Amniotic epithelial cell (primary cell): Measurements from ENCODE around the gene CDIPT.
"Not testable (repeated sequence)": the region's sequence is repeated elsewhere in the genome, so short reads cannot be mapped to it uniquely, and the experiment has no call there.

Experiments used
- DNase-seq: peaks from one replicate; pipeline ENCODE4 v3.0.0-alpha.2; 2010; ENCODE audit warnings: low read depth

Gene CDIPT

DNA sequence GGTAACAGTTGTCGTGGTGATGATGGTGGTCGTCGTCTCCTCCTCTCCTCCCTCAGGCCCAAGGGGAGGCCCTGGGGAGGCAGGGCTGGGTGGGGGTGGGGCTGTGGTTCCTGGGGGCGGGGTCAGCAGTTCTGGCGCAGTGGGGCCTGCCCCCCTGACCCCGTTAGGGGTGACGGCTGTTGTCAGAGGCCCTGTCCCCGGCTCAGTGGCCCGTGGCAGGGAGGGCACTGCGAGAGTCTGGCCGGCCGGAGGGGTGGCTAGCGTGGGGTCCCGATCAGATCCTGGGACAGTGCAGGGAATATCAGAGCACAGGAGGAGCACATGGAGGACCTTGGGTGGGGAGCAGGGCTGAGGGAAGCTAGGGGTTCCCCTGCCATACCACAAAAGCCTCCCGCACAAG, 33.8 kb upstream of the CDIPT start:
- DNase-seq = no peak

DNA sequence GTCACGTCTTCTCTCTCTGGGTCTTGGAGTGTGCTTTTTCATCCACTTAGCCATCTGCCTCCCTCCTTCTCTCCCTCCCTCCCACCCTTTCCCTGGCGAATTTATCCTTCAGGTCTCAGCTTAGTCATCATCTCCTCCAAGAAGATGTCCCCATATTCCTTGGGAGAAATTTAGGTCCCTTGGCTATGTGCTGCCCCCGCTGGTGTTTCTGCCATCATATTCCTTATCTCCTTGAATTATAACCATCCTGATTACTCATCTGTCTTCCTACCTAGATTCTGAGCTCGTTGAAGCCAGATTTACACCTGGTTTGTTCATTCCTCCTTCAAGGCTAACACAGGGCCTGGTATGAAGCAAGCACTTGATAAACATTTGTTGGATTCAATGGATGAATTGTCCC, 31.3 kb upstream of the CDIPT start:
- DNase-seq = no peak

DNA sequence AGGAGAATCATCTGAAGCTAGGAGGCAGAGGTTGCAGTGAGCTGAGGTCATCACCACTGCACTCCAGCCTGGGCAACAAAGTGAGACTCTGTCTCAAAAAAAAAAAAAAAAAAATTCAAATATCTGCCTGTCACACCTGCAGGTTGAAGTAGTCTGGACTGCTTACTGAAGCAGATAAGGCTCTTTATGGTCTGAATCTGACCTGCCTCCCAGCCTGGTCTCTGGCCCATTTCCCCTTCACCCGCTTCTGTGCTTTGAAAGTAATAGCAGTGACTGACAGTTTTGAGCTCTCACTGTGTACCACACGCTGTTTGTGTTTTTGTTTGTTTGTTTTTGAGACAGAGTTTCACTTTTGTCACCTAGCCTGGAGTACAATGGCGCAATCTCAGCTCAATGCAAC, 30.5 kb upstream of the CDIPT start:
- no peak for DNase-seq

DNA sequence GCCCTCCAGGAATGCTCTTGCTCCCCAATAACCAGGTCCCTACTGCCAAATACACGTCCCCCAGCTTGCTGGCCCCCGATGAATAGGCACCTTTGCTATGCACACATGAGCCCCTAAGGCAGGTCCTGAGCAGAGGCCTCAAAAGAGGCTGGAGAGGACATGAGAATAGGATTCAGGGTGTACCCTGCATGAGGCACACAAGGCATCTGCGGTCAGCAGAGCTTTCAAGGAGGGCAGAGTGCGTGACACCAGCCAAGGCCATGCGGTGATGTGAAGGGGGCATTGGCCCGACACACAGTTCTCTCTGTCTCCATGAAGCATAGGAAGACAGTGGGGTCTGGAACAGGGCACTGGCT, 29.4 kb upstream of the CDIPT start:
- no peak for DNase-seq

DNA sequence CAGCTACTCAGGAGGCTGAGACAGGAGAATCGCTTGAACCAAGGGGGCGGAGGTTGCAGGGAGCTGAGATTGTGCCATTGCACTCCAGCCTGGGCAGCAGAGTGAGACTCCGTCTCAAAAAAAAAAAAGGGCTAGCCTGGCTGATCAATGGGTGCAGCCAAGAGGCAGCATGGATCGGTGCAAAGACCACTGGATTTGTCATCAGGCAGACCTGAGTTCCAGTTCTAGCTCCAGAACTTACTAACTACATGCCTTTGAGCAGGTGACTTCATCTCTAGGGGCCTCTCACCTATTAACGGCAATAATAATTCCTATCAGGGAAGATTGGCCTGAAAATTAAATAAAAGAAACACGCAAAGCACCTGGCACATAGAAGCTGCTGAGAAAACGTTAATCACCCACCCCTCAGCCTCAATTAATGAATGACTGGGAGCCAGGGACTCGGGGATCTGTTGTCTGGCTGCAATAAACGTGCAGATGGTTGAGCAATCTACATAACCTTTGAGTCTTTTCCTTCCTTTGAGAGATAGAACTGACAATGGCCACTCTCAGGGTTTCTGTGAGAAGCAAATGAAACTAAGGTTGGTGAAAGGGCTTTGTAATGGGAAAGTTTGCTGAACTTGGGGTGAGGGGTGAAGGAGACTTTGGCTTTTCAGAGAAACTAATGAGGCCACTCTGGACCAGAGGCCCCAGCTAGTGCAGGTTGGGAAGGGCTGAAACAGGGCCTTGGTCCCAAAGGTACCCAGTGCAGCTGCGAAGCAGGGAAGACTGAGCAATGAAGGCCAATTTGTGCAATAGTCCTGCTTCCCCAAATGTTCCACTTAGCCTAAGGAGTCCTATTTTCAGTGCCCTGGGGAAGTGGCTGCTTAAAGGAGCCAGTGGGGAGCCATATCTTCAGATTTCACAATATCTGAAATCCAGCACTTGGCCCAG, 28.8 kb upstream of the CDIPT start:
- DNase-seq = no peak

DNA sequence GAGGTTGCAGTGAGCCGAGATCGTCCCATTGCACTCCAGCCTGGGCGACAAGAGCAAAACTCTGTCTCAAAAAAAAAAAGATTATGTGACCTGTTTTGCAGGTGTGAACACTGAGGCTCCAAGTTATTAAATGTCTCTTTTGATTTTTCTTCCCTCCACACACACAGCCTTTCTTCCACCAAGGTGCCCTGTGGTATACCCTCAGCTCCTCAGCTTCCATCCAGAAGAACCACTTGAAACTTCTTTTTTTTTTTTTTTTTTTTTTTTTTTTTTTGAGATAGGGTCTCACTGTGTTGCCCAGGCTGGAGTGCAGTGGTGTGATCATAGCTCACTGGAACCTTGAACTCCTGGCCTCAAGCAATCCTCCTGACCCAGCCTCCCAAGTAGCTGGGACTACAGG, 26.3 kb upstream of the CDIPT start:
- DNase-seq = not testable (repeated sequence)

DNA sequence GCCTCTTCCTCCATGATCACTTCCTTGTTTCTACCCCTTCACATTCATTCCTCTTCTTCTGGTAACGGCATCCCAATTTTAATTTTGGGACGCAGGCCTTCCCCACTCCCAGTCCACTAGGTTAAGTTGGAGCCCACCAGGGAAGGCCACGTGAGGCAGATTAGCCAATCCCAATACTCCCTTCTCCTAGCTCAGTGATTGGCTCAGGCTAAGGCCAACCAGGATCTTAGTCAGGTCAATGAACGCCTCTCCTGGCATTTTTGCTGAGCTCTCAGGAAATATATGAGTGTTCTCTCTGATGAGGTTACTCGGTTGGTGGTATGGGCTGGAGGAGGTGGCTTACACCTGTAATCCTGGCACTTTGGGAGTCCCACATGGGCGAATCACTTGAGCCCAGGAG, 21.0 kb upstream of the CDIPT start:
- DNase-seq = no peak

DNA sequence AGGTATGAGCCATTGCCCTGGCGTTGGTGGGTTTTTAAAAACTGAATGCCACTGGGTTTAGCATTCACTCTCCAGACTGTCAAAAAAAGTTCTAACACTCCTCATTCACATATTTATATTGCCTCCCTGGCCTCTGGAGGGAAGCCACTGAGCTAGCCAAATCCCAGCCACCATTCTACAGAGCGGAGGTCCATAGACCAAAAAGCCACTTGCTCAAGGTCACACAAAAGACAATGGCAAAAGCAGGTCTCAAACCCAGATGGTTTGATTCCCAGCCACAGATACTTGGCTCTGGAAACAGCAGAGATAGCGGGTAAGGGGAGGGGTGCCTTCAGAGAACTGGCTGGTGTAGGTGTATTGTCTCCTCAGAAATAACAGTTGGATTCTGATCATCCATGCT, 18.0 kb upstream of the CDIPT start:
- DNase-seq = no peak

DNA sequence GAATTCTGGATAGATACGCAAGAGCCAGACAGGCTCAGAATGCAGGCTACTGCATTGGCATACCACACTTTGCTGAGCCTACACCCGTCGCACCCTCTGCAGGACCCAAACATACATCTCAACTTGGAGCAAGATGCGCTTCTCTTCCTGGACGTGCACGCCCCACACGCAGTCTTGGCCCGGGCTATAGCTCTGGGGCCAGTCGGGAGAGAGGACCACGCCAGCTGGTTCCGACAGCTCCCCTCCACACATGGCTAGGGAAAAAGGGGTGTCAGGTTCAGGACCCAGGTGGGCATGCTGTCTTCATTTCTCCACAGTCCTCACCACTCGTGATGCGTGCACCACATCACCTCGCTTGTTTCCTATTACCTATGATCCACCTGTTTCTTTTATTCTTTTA, 15.1 kb upstream of the CDIPT start:
- no peak for DNase-seq

DNA sequence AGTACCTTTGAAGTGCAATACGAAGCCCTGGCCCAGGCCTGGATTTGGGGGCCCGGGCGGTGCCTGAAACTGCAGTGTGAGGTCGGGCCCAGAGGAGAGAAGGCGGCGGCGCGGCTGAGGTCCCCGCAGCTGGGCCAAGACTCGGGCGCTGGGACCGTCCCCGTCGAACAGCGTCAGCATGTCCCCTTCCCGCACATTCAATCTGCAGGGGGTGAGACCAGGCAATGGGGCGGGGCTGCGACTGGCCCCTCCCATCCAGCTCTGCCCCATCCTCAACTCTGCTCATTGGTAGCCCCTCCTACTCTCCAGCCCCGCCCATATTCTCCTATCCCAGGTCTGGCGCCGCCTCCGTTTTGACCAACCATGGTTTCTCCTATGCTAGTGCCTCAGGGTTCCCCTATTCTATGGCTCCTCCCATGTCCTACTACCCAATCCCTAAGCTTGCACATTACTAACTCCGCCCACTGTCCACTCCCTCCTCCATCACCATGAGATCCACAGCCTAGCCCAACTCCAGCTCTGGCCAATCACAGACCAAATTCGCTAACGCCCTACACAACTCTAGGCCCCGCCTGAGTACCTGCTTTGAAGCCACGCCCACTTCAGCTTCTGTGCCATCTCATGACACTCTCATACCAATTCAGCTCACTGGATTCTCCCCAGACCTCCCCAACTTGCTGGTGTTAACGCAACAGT, 14.4 kb upstream of the CDIPT start:
- peak; percentile 73 for DNase-seq

DNA sequence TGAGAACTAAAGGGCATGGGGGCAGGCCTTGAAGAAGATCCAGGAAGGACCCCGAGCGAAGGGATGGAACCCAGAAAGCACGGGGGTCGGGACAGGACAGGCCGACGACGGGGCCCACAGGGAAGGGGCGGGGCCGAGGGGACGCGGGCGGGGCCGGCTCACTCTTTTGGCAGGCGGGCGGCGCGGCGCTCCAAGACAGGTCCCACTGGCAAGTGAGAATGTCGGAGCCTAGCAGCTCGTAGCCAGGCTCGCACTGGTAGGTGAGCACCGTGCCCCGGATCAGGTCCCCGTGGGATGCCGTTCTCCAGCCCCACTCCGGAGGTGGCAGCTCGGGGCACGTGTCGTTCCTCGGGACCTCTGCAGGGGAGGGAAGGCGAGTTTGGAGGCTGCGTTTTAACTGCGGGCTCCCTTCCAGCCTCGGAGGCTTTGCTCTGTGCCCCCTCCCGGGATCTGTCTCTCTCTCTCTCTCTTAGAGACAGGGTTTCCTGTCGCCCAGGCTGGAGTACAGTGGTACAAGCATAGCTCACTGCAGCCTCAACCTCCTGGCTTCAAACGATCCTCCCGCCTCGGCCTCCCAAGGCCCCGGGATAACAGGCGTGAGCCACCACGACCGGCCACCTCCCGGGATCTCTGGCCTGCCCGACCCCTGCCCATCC, 13.7 kb upstream of the CDIPT start:
- DNase-seq = no peak

DNA sequence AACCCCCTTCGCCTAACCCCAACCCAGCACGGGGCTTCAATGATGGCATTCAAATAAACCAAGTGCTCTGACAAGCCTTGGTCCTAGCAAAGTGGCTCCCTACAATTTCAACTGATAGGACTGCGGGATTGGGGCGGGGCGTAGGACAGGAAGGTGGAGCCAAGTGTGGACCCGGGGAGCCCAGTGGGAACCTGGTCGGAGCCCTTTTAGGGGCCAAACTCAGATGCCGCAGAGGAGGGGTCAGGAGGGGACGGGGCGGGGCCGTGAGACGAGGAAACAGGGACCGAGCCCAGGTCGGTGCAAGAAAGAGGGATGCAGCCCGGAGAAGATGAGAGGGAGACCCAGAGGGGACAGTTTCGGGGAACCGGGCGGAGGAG, 13.2 kb upstream of the CDIPT start:
- DNase-seq = no peak

DNA sequence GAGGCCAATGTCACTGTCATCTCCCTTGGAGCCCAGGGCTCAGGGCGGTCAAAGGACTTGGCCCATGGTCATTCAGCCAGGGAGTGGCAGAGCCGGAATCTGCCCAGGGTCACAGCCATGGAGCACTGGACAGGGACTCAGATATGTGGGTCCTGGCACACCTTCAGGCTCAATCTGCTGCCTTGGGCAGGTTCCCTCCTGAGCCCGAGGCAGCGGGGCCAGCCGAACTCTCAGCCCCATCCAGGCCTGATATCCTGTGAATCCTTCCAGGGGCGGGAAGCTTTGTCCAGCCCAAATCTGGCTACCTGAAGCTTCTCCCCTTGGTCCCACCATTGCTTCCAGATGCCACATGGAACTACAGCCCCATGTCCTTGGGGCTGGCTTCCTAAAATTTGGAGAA, 12.2 kb upstream of the CDIPT start:
- DNase-seq = no peak

DNA sequence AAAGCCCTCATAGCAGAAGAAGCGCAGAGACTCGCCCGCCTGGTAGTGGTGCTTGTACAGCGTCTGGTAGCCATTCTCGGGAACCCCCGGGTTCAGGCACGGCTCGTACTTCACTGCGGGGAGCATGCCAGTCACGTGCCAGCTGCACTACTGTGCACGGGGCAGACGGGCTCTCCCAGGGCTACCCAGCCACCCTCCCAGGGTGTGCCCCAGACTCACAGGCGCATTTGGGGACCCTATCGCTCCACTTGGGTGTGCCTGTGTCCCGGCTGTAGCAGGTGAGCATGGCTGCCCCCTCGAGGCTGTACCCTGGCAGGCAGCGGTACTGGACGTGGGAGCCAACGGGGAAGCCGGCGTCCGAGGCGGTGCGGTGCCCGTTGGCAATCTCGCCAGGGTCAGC, 10.3 kb upstream of the CDIPT start:
- DNase-seq = no peak

DNA sequence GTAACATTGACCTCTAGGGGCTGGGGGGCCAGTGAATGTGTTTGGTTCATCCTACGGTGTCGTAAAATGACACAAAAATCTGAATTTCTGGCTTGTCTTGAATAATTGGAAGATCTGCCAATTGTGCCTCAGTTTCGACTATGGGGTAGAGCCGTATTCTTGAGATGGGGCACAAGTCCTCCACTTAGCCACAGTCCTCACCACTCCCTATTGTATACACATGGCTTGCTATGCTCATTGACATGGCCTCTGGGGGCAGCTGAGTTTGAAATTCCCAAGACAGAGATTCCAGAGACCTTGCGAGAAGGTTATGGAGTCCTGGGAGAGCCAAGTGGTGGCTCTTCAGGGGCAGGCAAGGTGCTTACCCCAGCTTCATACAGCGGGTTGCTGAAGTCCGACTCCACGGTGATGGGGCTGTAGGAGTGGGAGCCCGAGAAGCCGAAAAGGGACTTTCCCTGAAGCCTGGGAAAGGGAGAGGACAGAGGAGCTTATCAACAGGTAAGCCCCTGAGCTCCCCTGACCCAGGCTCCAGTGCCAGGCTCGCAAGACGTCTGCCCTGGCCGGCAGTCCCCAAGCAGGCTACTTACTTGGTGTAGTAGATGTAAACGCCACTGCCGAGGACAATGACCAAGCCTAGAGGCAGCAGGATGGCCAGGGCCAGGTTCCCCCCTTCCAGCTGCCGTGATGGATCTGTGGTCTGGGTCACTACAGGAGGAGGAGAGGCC, 9.0 kb upstream of the CDIPT start:
- DNase-seq = no peak

DNA sequence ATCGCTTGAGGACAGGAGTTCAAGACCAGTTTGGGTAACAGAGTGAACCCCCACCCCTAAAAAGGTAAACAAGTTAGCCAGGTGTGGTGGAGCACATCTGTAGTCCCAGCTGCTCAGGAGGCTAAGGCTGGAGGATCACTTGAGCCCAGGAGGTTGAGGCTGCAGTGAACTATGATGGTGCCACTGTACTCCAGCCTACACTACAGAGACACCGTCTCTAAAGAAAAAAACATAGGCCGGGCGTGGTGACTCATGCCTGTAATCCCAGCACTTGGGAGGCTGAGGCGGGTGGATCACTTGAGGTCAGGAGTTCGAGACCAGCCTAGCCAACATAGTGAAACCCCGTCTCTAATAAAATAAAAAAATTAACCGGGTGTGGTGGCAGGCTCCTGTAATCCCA, 6.0 kb upstream of the CDIPT start:
- DNase-seq = not testable (repeated sequence)

DNA sequence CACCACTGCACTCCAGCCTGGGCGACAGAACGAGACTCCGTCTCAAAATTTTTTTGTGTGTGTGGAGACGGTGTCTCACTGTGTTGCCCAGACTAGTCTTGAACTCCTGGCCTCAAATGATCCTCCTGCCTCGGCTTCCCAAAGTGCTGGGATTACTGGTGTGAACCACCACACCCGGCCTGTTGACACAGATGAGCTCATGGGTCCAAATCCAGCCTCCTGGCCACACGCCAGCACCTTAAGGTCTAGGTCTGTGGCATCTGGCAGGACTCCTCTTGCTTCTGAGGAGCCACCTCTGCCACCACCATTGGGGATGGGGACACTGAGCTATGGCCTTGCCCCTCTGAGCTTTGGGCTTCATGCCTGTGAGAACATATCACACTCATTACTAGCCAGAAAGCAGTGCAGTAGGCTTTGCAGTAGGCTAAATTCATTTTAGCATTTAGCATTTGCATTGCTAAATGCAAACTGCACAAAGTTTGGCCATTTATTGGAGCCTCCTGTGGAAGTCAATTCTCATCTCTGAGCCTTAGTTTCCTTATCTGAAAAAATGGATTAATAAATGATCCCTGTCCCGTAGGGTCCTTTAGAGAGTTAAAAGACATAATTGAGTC, 5.5 kb upstream of the CDIPT start:
- no peak for DNase-seq

DNA sequence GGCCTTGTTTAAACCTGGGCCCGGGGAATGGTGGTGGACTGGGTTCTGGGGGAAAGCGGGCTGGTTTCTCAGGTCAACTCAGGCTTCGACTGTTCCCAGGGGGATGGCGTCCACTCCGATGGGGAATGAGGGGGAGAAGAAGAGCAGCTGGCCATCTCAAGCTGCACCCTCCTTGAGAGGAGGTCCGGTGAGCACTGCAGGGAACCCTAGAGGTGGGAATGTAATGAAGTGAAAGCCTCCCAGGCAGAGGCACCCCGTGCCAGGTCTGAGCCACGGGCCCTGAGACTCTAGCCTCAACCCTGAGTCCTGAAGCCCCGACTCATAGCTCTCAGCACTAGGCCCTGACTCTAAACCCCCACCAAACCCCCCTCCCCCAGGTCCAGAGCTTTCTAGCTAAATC, 1.2 kb upstream of the CDIPT start:
- peak; percentile 21 for DNase-seq

DNA sequence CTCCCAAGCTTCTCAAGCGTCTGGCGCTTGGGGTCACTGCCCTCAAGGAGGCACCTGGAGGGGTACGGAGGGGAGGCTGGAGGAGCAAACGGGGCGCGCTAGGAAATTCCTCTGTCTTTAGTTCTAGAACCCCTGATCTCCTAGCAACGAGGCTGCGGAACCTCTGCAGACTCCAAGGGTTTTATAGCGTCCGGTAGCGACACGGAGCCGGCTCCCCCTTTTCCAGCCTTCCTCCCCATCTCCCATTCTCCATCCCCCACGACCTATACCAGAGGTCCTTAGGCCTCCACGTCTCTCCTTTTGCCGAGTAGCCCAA, 601 bp upstream of the CDIPT start:
- no peak for DNase-seq

DNA sequence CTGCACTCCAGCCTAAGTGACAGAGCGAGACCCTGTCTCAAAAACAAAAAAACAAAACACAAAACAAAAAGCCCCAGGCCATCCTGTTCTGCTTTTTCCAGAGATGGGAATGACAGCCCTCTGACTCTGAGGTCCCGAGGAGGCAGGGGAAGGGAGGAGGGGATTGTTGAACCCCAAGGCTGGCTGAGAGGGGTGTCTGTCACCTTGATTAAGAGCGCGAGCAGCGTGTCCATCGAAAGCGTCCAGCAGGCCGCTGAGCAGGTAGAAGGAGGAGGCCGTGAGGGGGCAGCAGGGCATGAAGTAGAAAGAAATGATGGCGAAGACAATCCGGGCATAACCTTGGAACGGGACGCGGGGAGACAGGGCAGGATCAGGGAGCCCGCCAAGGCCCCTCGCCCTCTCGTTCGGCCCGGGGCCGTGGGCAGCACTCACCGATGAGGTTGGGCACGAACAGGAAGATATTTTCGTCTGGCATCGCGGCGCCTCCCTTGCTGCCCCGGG, 593 bp downstream of the CDIPT start:
- no peak for DNase-seq

DNA sequence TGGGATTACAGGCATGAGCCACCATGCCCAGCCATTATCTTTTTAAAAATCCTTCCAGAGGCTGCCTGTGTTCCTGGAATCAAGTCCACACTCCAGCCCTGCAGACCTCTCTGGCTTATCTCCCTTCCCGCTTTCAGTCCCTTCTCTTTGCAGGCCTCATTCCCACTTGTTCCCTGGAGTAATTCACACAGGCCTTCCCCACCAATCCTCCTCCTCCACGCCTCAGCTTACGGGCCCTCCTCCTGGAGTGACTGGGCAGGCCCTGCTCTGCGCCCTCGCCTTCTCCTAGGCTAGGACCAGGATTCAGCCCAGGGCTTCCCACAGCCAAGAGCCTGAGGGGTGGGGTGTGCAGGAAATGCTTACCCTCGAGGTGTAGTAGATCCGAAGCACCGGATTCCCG, 2.8 kb downstream of the CDIPT start:
- no peak for DNase-seq

DNA sequence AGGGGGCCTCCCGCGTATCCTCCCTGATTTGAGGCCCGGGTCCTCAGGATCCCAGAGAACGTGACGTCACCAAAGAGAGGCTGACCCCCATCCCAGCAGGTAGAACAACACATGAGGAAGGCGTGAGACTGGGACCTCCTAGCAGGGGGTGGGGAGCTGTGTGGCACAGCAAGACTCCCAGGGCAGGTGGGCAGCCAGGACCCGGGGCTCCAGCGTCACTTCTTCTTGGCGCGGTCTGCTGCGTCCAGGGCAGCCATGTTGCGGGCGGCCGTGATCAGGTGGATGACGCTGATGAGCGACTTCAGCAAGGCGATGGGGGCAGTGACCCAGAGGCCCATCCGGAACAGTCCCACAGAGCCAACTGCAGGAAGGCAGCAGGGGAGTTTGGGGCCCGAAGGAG, 4.1 kb downstream of the CDIPT start:
- no peak for DNase-seq
